Body of pancreas (tissue), 4 donors: ENCODE measurements around the gene DLL4.

Experiments used
- POLR2A ChIP-seq, 3 donors: fragments of 450-650 bp; IDR thresholded peaks; one replicate each; pipeline ENCODE4 v1.6.1; 2016; ENCODE audit warnings: antibody characterized with exemption in 3 of 3, mild to moderate bottlenecking in 2 of 3
- TF ChIP-seq, protein P1 (sequence below), 7 experiments: fragments of 450-650 bp in 4 of 7; fragments of 200-600 bp in 3 of 7; sonication (generic) in 3 of 7; IDR thresholded peaks; one replicate each; pipeline ENCODE4 v1.5.1; 2016 to 2019; ENCODE audit warnings: antibody characterized with exemption in 7 of 7

DNA sequence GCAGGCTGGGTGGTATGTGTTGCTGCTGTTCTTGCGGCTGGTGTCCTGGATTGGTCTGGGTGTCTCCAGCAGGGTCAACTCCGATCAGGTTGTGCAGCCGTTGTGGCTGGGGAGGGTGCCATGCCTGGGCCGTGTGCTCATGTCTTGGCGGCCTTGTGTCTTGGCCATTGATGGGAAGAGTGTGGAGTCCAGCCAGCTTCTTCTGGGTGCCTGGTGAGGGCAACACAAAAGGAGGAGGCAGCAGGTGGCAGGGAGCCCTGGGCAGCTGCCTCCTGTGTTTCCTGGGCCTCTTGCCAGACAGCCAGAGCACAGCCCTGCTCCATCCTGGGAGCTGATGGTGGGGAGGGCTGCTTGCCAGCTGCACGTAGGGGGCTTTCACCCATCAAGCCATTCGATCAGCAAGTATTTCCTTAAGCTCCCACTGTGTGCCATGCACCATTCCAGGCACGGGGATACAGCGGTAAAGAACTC is 28.5 kb downstream of the DLL4 start:
- TF ChIP-seq POLR2A (IDR thresholded peaks at IDR 0.05), result no peak
- TF ChIP-seq, protein P1, sequence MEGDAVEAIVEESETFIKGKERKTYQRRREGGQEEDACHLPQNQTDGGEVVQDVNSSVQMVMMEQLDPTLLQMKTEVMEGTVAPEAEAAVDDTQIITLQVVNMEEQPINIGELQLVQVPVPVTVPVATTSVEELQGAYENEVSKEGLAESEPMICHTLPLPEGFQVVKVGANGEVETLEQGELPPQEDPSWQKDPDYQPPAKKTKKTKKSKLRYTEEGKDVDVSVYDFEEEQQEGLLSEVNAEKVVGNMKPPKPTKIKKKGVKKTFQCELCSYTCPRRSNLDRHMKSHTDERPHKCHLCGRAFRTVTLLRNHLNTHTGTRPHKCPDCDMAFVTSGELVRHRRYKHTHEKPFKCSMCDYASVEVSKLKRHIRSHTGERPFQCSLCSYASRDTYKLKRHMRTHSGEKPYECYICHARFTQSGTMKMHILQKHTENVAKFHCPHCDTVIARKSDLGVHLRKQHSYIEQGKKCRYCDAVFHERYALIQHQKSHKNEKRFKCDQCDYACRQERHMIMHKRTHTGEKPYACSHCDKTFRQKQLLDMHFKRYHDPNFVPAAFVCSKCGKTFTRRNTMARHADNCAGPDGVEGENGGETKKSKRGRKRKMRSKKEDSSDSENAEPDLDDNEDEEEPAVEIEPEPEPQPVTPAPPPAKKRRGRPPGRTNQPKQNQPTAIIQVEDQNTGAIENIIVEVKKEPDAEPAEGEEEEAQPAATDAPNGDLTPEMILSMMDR (IDR thresholded peaks at IDR 0.05), result no peak
